Choroid plexus epithelial cell (primary cell): ENCODE results near the gene TRIM24.

ENCODE experiments used
- DNase-seq: peaks from one replicate; pipeline ENCODE4 v3.0.0-alpha.2; 2010; ENCODE audit warnings: low read depth
- H3K4me3 ChIP-seq: 2 replicates; pipeline ENCODE4 v1.5.1; 2011; ENCODE audit warnings: low read depth, mild to moderate bottlenecking, control low read depth, low read length, moderate library complexity
- CTCF ChIP-seq: conservative IDR thresholded peaks from 2 replicates; pipeline ENCODE4 v1.5.1; 2011; ENCODE audit warnings: low read depth, mild to moderate bottlenecking, control low read depth, inconsistent platforms, low read length, moderate library complexity

The TRIM24 gene

GRCh38 chr7:138607216-138608126, 147.4 kb downstream of the TRIM24 start:
- H3K4me3 ChIP-seq = no peak overlapping the region
- no peak for DNase-seq
- TF ChIP-seq CTCF = no peak

- TF ChIP-seq CTCF = no peak
- H3K4me3 ChIP-seq = no peak overlapping the region
- peak; percentile 77 for DNase-seq
These were observed 148.2 kb downstream of the TRIM24 start for GRCh38 chr7:138608275-138608674.

GRCh38 chr7:138610671-138611170, 150.7 kb downstream of the TRIM24 start:
- TF ChIP-seq CTCF = no peak
- H3K4me3 ChIP-seq = no peak overlapping the region
- no peak for DNase-seq

GRCh38 chr7:138613630-138614029, 153.6 kb downstream of the TRIM24 start:
- no peak overlapping the region for H3K4me3 ChIP-seq
- TF ChIP-seq CTCF = no peak
- no peak for DNase-seq

GRCh38 chr7:138616085-138616484, 156.0 kb downstream of the TRIM24 start:
- TF ChIP-seq CTCF = no peak
- no peak overlapping the region for H3K4me3 ChIP-seq
- DNase-seq = no peak

- no peak for DNase-seq
- TF ChIP-seq CTCF = no peak
These were observed 158.4 kb downstream of the TRIM24 start for GRCh38 chr7:138618506-138618905.

GRCh38 chr7:138618933-138619332, 158.9 kb downstream of the TRIM24 start:
- no peak for DNase-seq
- no peak for TF ChIP-seq CTCF

More at GRCh38 chr7:138618506-138618905, 158.4 kb downstream of the TRIM24 start:
- H3K4me3 ChIP-seq = no peak overlapping the region

More at GRCh38 chr7:138618933-138619332, 158.9 kb downstream of the TRIM24 start:
- H3K4me3 ChIP-seq = no peak overlapping the region
